HG03460 (cell line): ENCODE results near the gene NR3C2.
"Not testable (repeated sequence)": the region's sequence is repeated elsewhere in the genome, so short reads cannot be mapped to it uniquely, and the experiment has no call there.

Source experiments
- ATAC-seq: cut with Tn5 transposase; IDR thresholded peaks from one replicate; pipeline ENCODE4 v1.9.1; 2021; ENCODE audit not compliant: unreplicated experiment

The NR3C2 gene

DNA sequence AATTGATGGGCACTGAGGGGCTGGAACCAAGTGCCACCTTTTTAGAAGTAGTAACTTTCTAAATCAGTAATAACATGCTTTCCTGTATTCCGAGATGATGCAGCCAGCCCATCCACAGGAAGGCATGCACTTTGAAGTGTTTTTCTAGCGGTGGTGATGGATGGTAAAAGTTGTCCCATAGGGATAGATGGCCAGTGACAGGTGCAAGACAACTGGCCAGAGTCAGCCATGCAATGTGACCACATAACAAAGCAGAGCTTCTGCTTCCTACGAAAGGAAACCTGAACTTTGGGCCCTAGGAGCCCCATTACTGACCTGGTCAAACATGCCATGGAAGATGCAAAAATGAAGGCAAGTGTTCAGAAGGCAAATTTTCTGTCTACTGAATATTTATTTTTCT lies 72.3 kb downstream of the NR3C2 start:
- ATAC-seq = no peak

- ATAC-seq = no peak
These were observed 74.5 kb downstream of the NR3C2 start for GRCh38 chr4:148367756-148368155.

DNA sequence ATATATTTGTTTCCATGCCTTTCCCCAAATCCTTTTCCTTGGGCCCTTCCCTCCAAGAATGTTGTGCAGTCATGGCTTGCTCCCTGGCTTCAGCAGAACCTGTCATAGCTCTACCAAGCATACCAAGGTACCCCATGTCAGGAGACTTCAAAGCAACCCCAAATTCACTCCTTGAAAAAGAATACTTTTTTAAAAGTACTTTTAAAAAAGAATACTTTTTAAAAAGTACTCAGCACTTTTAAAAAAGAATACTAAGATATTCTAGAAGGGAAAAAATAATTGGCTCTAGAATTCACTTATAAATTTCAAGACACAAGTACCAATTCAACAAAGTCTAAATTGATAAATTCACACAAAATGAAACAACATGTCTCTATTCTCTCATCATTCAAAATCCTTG lies 76.0 kb downstream of the NR3C2 start:
- no peak for ATAC-seq

- no peak for ATAC-seq
These were observed 77.7 kb downstream of the NR3C2 start for GRCh38 chr4:148364525-148364924.

DNA sequence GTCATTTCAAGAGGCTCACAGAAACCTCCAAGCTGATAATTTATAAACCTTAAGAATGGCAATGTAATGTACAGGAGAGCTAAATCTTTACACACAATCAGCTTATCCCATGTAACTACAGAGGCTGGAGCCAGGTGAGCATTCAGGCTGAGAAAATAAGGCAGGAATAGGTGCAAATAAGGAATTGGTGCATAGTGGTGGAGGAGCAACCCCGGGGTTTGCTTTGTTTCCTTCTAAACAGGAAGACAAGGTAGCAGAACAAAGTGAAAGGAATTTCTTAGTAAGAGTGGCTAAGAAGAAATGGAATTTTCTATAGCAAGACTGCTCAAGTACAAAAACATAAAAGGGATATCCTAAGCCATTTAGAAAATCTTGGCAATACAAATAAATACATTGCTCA lies 82.4 kb downstream of the NR3C2 start:
- no peak for ATAC-seq

DNA sequence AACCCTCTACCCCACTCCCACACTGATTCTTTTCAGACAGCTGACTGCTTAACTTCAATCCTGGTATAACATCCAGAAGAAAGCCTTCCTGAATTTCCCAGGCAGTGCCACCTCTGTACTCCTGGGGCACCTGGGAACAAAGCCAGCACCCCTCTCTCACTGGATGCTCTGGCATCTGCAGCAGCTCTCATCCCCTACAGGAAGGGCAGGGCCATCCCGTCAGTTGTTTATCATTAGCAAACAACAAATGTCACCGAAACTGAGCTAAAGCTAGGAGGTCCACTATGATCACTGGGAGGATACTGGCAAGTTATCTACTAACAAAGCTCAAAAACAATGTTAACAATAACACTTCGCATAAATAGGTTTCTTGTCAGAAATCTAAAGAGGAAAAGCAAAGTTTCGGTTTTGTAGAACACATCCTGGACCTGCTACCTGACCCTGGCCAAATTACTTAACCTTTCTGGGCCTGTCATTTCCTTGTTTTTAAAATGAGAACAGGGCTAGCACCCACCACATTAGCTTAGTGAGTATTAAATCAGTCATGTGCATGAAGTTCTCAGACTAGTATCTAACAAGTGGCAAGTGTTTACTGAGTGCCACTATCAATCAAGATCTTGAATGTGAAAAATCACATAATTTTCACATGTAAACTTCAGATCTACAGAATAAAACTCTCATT lies 86.6 kb downstream of the NR3C2 start:
- no peak for ATAC-seq

GRCh38 chr4:148354186-148354585 lies 88.0 kb downstream of the NR3C2 start:
- no peak for ATAC-seq

DNA sequence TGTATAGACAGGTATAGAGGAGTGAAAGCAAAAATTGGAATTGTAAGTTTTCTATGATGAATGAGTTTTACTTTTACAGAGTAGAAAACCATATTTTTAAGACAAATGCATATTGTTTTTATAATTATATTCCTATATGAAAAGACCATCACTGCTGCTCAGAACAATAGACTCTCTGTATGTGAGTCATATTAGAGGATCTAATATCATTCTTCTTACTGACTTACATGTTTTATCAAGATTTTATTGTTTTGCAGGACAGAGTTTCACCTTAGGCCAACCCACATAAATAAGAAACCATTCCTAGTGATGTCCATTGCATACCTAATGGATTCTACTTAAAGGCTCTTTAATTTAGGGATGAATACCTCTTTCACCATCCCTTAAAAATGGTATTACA lies 88.6 kb downstream of the NR3C2 start:
- ATAC-seq = no peak

DNA sequence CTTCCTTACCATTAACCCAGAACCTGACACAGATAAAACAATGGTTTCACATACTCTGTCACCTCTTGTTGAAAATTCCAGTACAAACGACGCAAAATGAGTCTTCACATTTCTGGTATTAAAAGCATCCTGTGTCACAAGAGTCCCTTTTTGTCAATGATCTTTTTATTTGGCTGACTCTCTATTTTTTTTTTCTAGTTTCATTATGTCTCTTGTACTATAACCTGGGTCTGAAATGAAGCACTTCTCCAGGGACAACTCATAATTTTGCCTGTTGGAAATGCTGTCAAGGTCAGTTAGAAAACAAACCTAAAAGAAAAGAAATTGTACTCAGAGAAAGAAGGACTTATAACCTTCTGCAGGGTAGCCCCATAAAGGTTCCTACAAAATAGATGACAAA lies 93.1 kb downstream of the NR3C2 start:
- ATAC-seq = no peak

GRCh38 chr4:148346657-148347056 lies 95.6 kb downstream of the NR3C2 start:
- no peak for ATAC-seq

- no peak for ATAC-seq
These were observed 96.7 kb downstream of the NR3C2 start for GRCh38 chr4:148345509-148345908.

DNA sequence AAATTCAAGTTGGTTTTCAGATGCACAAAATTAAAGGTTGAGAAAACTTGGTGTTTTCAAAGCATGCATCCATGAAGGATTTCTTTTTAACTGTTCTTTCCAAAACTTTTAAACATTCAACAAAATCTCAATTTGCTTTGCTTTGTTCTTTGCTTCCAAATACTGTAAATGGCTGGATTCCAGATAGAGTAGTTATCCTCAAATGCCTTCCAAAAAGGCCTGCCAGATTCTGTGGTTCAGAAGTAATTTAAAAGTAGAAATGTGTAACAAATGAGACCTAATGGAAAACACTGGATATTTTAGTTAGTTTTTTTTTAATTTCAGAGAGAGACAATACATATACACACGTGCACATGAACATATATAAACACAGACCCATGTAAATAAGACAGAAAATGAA lies 97.3 kb downstream of the NR3C2 start:
- no peak for ATAC-seq

DNA sequence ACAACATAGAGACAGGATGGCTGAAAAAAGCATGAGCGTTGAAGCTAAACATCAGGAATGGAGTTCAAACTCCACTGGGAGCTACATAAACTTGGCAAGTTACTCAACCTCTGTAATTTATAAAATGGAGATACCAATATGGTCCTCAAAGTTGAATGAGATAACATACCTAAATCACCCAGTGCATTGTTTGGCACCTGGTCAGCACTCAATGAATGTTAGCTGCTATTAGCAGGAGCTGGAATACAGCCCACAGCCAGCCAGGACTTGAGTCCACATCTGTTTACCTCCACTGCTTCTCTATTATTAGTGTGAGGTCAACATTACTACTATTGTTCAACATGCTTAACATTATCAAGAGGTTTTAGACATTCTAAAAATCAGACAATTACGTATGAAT lies 97.9 kb downstream of the NR3C2 start:
- ATAC-seq = no peak

DNA sequence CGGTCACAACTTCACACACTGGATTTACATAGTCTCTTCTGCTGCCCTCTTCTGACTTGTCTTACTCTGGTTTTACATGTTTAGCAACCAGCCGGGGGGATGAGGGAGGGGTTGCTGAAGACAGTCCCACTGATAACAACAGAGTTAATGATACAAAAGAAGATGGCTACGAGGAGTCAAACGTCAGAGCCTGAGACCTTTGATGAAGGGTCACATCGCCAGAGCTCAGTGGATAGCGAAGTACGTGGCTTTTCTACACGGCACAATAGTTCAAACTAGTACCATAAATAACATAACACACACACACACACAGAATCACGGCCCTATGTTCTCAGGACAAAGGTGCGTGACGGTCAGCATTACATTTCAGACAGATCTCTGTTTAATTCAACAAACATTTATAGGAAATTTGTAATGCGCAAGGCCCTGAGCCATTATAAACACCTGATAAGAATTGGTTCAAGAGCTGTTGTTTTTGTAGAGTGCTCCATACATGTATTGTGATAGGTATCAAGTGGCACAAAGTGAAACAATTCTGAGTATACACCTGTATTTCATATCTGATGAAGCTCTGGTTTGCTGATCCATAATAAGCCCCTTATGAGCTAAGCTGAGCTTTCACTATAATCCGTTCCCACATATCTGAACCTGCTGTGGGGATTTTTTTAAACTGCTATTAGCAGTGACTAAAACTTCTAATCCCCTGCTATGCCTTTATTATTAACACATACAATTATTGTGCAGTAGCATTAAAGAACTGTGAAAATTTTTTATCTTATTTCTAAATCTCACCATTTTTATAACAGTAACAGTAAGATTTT lies 100.0 kb downstream of the NR3C2 start:
- no peak for ATAC-seq

DNA sequence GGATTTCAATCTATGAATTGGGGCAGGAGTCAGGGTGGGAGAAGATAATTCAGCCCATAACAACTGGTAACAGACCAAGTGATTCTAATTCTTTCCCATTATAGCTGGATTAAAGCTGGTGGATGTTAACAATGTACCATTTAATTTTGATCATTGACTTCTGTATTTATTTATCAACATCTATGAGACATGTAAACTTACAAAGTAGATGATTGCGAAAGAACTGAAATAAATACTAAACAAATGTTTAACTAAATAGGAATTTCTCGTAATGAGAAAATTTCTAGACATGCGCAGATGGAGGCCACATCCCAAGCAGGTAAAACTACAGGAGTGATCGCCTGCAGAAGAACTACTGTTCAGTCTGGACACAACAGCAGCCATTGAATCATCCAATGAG lies 107.1 kb downstream of the NR3C2 start:
- ATAC-seq = no peak

- ATAC-seq = no peak
These were observed 108.9 kb downstream of the NR3C2 start for GRCh38 chr4:148333265-148333664.

DNA sequence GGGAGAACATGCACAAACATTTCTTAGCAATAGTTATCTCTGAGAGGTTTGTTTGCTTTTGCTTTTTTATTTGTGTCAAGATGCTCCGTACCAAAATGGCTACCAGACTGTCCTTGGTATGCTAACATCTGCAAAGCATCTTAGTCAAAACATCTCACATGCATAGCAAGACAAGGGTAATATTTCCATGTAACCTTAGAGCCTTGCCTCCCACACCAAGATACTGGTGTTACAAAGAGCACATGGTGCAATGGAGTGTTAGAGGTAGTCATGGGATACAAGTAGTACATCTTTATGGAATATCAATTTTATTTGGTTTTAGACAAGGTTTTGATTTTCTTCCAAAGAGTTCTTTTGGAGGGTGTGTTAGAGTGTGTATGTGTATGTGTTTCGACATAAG lies 109.7 kb downstream of the NR3C2 start:
- no peak for ATAC-seq

- ATAC-seq = no peak
These were observed 111.5 kb downstream of the NR3C2 start for GRCh38 chr4:148330724-148331123.

DNA sequence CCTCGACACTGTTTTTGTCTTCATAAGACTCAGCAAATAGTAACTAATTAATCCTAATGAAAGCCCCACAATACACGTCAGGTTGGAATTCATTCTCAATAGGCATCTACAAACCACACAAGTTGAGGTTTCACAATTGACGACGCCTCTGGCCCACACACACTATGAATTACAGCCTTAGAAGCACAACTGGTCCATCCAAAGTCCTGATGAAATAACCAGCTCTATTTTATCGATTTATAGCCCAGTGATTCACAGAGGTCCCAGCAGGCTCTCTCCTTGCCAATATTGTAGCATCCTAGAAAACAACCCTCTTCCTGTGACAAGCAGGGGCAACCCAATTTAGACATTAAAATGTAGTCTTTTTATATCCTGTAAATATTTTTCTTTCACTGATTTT lies 112.1 kb downstream of the NR3C2 start:
- no peak for ATAC-seq

- ATAC-seq = no peak
These were observed 112.5 kb downstream of the NR3C2 start for GRCh38 chr4:148329751-148330150.

- no peak for ATAC-seq
These were observed 114.5 kb downstream of the NR3C2 start for GRCh38 chr4:148327683-148328082.

- not testable (repeated sequence) for ATAC-seq
These were observed 118.9 kb downstream of the NR3C2 start for GRCh38 chr4:148323316-148323715.

- no peak for ATAC-seq
These were observed 127.2 kb downstream of the NR3C2 start for GRCh38 chr4:148315049-148315448.
